Measurements from ENCODE around the gene ACTMAP. TPM values are rescaled to one million over a fixed set of nuclear protein-coding genes. Genes with fewer than 3 reads are reported as not detected.

ACTMAP gene
- total and polyA plus RNA-seq, 2 of the 13 experiments (the other 11 are each of a cell fraction or from before 2014, with no cell fraction given): 2.2 to 7.9 TPM

GRCh38 chr19:40705950-40706619 lies 44.2 kb downstream of the ACTMAP start:
- no TSS peak for BruUV-seq (replicated peaks)
- no peak overlapping the region for H2AFZ ChIP-seq (ENCODE audit: low read length)
- H3K27ac ChIP-seq (ENCODE audit: extremely low read length, insufficient read depth, low read length): no peak overlapping the region
- H3K36me3 ChIP-seq (replicated peaks in 1 of 2; ENCODE audit: control insufficient read depth in 1 of 2, insufficient read depth in 2 of 2, low read length in 2 of 2): peaks cover 10 to 25% of the 10 kb centered on the region in 2 experiments; a peak in 4 of 5 replicates
- WGBS (ENCODE audit: low lambda C conversion rate): 94% methylated on average over 7 of the region's 7 CpGs
- H3K79me2 ChIP-seq (ENCODE audit: insufficient read depth, low read length): no peaks in the 10 kb centered on the region
- no peak overlapping the region for H3K9ac ChIP-seq (ENCODE audit: insufficient read depth, low read depth, low read length)
- H4K20me1 ChIP-seq (ENCODE audit: insufficient read depth, low read length): no peaks in the 10 kb centered on the region
- no peaks in the 10 kb centered on the region for H3K27me3 ChIP-seq (ENCODE audit: control insufficient read depth in 1 of 2, insufficient read depth in 2 of 2, low read length in 2 of 2)
- intact Hi-C loops (cut with micrococcal nuclease; ENCODE audit: unreplicated experiment) (no loop called here), in situ Hi-C loops (cut with HindIII; ENCODE audit: extremely low pct_ligation_motif_present, low pct_unique_long_range_greater_than_20kb) (no loop called here)
- DNase-seq (ENCODE audit: low spot score): no peak
- POLR2A ChIA-PET: no interaction called here
- TF ChIP-seq TCF12 (IDR thresholded peaks at IDR 0.05): no peak
- no peak for TF ChIP-seq TCF12 (CRISPR knock-in tag; IDR thresholded peaks at IDR 0.05)
- TF ChIP-seq ZNF383 (CRISPR knock-in tag; IDR thresholded peaks at IDR 0.05; ENCODE audit: borderline replicate concordance): no peak
- no peak for TF ChIP-seq ARID5B (CRISPR knock-in tag; IDR thresholded peaks at IDR 0.05)
- TF ChIP-seq HOXA7 (CRISPR knock-in tag; IDR thresholded peaks at IDR 0.05): no peak
- no peak for TF ChIP-seq GABPA (IDR thresholded peaks at IDR 0.05; ENCODE audit: low read depth, low read length)
- TF ChIP-seq GABPA (CRISPR knock-in tag; IDR thresholded peaks at IDR 0.05; ENCODE audit: low read depth): no peak
- no peak for TF ChIP-seq HOXA5 (CRISPR knock-in tag; IDR thresholded peaks at IDR 0.05)
- TF ChIP-seq ZIK1 (CRISPR knock-in tag; IDR thresholded peaks at IDR 0.05; ENCODE audit: borderline replicate concordance, low read depth): no peak
- no peak for TF ChIP-seq ARHGAP35 (CRISPR knock-in tag; IDR thresholded peaks at IDR 0.05; ENCODE audit: borderline replicate concordance)
- TF ChIP-seq MED1 (CRISPR knock-in tag; IDR thresholded peaks at IDR 0.05): no peak
- TF ChIP-seq ZBTB46 (CRISPR knock-in tag; IDR thresholded peaks at IDR 0.05; ENCODE audit: borderline replicate concordance): no peak
- TF ChIP-seq SALL2 (CRISPR knock-in tag; IDR thresholded peaks at IDR 0.05): no peak
- no peak for ATAC-seq
- no peak overlapping the region for H3K4me2 ChIP-seq (ENCODE audit: low read depth, low read length)
- H3K4me1 ChIP-seq (ENCODE audit: insufficient read depth, low read length): peaks cover 7% of the 10 kb centered on the region; the same call in 1 of the 2 replicates
- no peak for FAIRE-seq
- H3K9me3 ChIP-seq (ENCODE audit: low read length): no peaks in the 10 kb centered on the region
- no peak overlapping the region for H3K4me3 ChIP-seq (replicated peaks in 1 of 3; ENCODE audit: insufficient read depth in 1 of 3, low read depth in 2 of 3, low read length in 3 of 3)
- CTCF ChIA-PET (ENCODE audit: low intra/inter-chr PET ratio, low total read pairs): no interaction called here
